MM.1S (cell line): ENCODE results near the gene ZNF860.

Experiments
- CTCF ChIP-seq: fragments of 300-600 bp; sonication (generic); IDR thresholded peaks from 2 replicates; pipeline ENCODE4 v1.5.1; 2016; ENCODE audit warnings: antibody characterized with exemption, low read length, mixed read lengths
- EZH2phosphoT487 ChIP-seq: fragments of 300-600 bp; sonication (generic); IDR thresholded peaks from 2 replicates; pipeline ENCODE4 v1.6.1; 2018; ENCODE audit warnings: antibody characterized with exemption, low read length

- TF ChIP-seq EZH2phosphoT487 = no peak
- TF ChIP-seq CTCF = no peak
Observed at GRCh38 chr3:31962801-31963205, 18.7 kb upstream of the ZNF860 start.
